HepG2 (cell line): Measurements from ENCODE around the gene CUL4A. TPM values are rescaled to one million over a fixed set of nuclear protein-coding genes. Genes with fewer than 3 reads are reported as not detected.

ENCODE experiments used
- ARNTL ChIP-seq: sonication (generic); formaldehyde crosslinking; IDR thresholded peaks from 2 replicates; pipeline ENCODE4 v1.4.0; 2020; ENCODE audit warnings: mild to moderate bottlenecking, missing genetic modification reagents
- CENPX ChIP-seq: sonication (generic); formaldehyde crosslinking; IDR thresholded peaks from 2 replicates; pipeline ENCODE4 v1.9.0; 2021; ENCODE audit warnings: mild to moderate bottlenecking, missing genetic modification reagents, moderate library complexity
- HNF1B ChIP-seq: sonication (generic); formaldehyde crosslinking; IDR thresholded peaks from 2 replicates; pipeline ENCODE4 v1.5.1; 2020; ENCODE audit warnings: mild to moderate bottlenecking, moderate library complexity, missing genetic modification reagents
- HOMEZ ChIP-seq: IDR thresholded peaks from 2 replicates; pipeline ENCODE4 v1.6.1; 2016; ENCODE audit warnings: low read depth
- KDM6A ChIP-seq: IDR thresholded peaks from 2 replicates; pipeline ENCODE4 v1.6.1; 2016; ENCODE audit warnings: low read depth
- MAFF ChIP-seq: IDR thresholded peaks from 2 replicates; pipeline ENCODE4 v1.6.1; 2011; ENCODE audit warnings: low read depth, low read length, improper control_type of control experiment
- MED13 ChIP-seq: sonication (generic); formaldehyde crosslinking; IDR thresholded peaks from 2 replicates; pipeline ENCODE4 v1.5.0; 2020; ENCODE audit warnings: missing genetic modification reagents
- MEIS2 ChIP-seq: sonication (generic); formaldehyde crosslinking; IDR thresholded peaks from 2 replicates; pipeline ENCODE4 v1.9.0; 2021; ENCODE audit warnings: mild to moderate bottlenecking, missing genetic modification reagents
- NFIB ChIP-seq: sonication (generic); formaldehyde crosslinking; IDR thresholded peaks from 2 replicates; pipeline ENCODE4 v1.9.0; 2021; ENCODE audit warnings: missing genetic modification reagents, mild to moderate bottlenecking, borderline replicate concordance
- SCMH1 ChIP-seq: sonication (generic); formaldehyde crosslinking; IDR thresholded peaks from 2 replicates; pipeline ENCODE4 v1.9.0; 2021; ENCODE audit warnings: missing genetic modification reagents, mild to moderate bottlenecking, borderline replicate concordance
- SMYD3 ChIP-seq: sonication (generic); formaldehyde crosslinking; IDR thresholded peaks from 2 replicates; pipeline ENCODE4 v1.8.1; 2023; ENCODE audit warnings: mild to moderate bottlenecking, missing genetic modification reagents
- SNAI1 ChIP-seq: sonication (generic); formaldehyde crosslinking; IDR thresholded peaks from 2 replicates; pipeline ENCODE4 v1.5.0; 2020; ENCODE audit warnings: mild to moderate bottlenecking, missing genetic modification reagents, borderline replicate concordance
- SRSF1 ChIP-seq: fragments of 200-400 bp; formaldehyde crosslinking; optimal IDR thresholded peaks from 2 replicates; pipeline ENCODE3; 2017; ENCODE audit warnings: mild to moderate bottlenecking, low read depth, low read length, moderate library complexity
- ZFP82 ChIP-seq: sonication (generic); formaldehyde crosslinking; IDR thresholded peaks from 2 replicates; pipeline ENCODE4 v1.5.1; 2020; ENCODE audit warnings: mild to moderate bottlenecking, missing genetic modification reagents, borderline replicate concordance
- ZNF3 ChIP-seq: IDR thresholded peaks from 2 replicates; pipeline ENCODE4 v1.7.0; 2017; ENCODE audit warnings: inconsistent platforms
- ZNF326 ChIP-seq: sonication (generic); formaldehyde crosslinking; IDR thresholded peaks from 2 replicates; pipeline ENCODE4 v1.4.0; 2020; ENCODE audit warnings: missing genetic modification reagents, borderline replicate concordance
- ZNF652 ChIP-seq: IDR thresholded peaks from 2 replicates; pipeline ENCODE4 v1.6.1; 2016; ENCODE audit warnings: low read depth, borderline replicate concordance
- ZNF839 ChIP-seq: sonication (generic); formaldehyde crosslinking; IDR thresholded peaks from 2 replicates; pipeline ENCODE4 v1.4.0; 2020; ENCODE audit warnings: missing genetic modification reagents, mild to moderate bottlenecking, borderline replicate concordance
- ZSCAN9 ChIP-seq: IDR thresholded peaks from 2 replicates; pipeline ENCODE4 v1.6.1; 2016; ENCODE audit warnings: borderline replicate concordance
- ZUFSP ChIP-seq: sonication (generic); formaldehyde crosslinking; IDR thresholded peaks from 2 replicates; pipeline ENCODE4 v1.9.0; 2021; ENCODE audit warnings: missing genetic modification reagents, mild to moderate bottlenecking, borderline replicate concordance
- polyA plus RNA-seq, 8 experiments: library from polyadenylated mRNA; depleted of rRNA in 3 of 8; stranded (reverse) in 7 of 8; unstranded in 1 of 8; fragments of >200 nt; fragmentation: Illumina TruSeq in 4 of 8; extraction: Trizol in 4 of 8; gene quantifications; 2 replicates each; pipeline versions ENCODE4 v1.2.1 to v1.2.3, GENCODE V29; 2011 to 2016; ENCODE audit warnings: low read depth in 4 of 8, missing spikeins in 1 of 8, mixed read lengths in 1 of 8; ENCODE audit not compliant: insufficient read depth in 1 of 8
- total RNA-seq, 5 experiments: library from RNA; depleted of rRNA; stranded (reverse); fragments of >200 nt; fragmentation: Illumina TruSeq; extraction: Trizol; gene quantifications; 2 replicates each; pipeline ENCODE4 v1.2.3, GENCODE V29; 2016; ENCODE audit warnings: low read depth in 1 of 5
- TF ChIP-seq, protein P1 (sequence below): sonication (generic); formaldehyde crosslinking; IDR thresholded peaks from 2 replicates; pipeline ENCODE4 v1.5.0; 2020; ENCODE audit warnings: mild to moderate bottlenecking, missing genetic modification reagents, borderline replicate concordance

The CUL4A gene
- total and polyA plus RNA-seq, 2 of the 13 experiments (the other 11 are each of a cell fraction or from before 2014, with no cell fraction given): 51.2 to 75.3 TPM

- TF ChIP-seq, protein P1, sequence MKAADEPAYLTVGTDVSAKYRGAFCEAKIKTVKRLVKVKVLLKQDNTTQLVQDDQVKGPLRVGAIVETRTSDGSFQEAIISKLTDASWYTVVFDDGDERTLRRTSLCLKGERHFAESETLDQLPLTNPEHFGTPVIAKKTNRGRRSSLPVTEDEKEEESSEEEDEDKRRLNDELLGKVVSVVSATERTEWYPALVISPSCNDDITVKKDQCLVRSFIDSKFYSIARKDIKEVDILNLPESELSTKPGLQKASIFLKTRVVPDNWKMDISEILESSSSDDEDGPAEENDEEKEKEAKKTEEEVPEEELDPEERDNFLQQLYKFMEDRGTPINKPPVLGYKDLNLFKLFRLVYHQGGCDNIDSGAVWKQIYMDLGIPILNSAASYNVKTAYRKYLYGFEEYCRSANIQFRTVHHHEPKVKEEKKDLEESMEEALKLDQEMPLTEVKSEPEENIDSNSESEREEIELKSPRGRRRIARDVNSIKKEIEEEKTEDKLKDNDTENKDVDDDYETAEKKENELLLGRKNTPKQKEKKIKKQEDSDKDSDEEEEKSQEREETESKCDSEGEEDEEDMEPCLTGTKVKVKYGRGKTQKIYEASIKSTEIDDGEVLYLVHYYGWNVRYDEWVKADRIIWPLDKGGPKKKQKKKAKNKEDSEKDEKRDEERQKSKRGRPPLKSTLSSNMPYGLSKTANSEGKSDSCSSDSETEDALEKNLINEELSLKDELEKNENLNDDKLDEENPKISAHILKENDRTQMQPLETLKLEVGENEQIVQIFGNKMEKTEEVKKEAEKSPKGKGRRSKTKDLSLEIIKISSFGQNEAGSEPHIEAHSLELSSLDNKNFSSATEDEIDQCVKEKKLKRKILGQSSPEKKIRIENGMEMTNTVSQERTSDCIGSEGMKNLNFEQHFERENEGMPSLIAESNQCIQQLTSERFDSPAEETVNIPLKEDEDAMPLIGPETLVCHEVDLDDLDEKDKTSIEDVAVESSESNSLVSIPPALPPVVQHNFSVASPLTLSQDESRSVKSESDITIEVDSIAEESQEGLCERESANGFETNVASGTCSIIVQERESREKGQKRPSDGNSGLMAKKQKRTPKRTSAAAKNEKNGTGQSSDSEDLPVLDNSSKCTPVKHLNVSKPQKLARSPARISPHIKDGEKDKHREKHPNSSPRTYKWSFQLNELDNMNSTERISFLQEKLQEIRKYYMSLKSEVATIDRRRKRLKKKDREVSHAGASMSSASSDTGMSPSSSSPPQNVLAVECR (CRISPR knock-in tag): peak; percentile 99
- no peak for TF ChIP-seq CENPX (CRISPR knock-in tag)
- no peak for TF ChIP-seq ZNF326 (CRISPR knock-in tag)
- TF ChIP-seq ZNF3 (CRISPR knock-in tag): no peak
- peak; percentile 78; the same call in 1 of the 2 replicates for TF ChIP-seq SNAI1 (CRISPR knock-in tag)
- TF ChIP-seq SCMH1 (CRISPR knock-in tag): no peak
- TF ChIP-seq ZFP82 (CRISPR knock-in tag): peak; percentile 17; the same call in 1 of the 2 replicates
- TF ChIP-seq SRSF1: no peak
- no peak; the same call in 1 of the 2 replicates for TF ChIP-seq ZNF652 (CRISPR knock-in tag)
- TF ChIP-seq MAFF: no peak
- no peak; the same call in 1 of the 2 replicates for TF ChIP-seq KDM6A (CRISPR knock-in tag)
- TF ChIP-seq HOMEZ (CRISPR knock-in tag): peak; percentile 48; the same call in 1 of the 2 replicates
- peak; percentile 62; the same call in 1 of the 2 replicates for TF ChIP-seq SMYD3 (CRISPR knock-in tag)
- no peak for TF ChIP-seq ZUFSP (CRISPR knock-in tag)
- TF ChIP-seq NFIB (CRISPR knock-in tag): peak; percentile 96
- peak; percentile 75; the same call in 1 of the 2 replicates for TF ChIP-seq ZSCAN9
- peak; percentile 100 for TF ChIP-seq ARNTL (CRISPR knock-in tag)
- TF ChIP-seq MEIS2: peak; percentile 83; the same call in 1 of the 2 replicates
- peak; percentile 84 for TF ChIP-seq HNF1B (CRISPR knock-in tag)
- TF ChIP-seq ZNF839 (CRISPR knock-in tag): peak; percentile 53; the same call in 1 of the 2 replicates
- TF ChIP-seq MED13 (CRISPR knock-in tag): peak; percentile 39; the same call in 1 of the 2 replicates
Measured at GRCh38 chr13:113296823-113297369, 87.5 kb downstream of the CUL4A start, which contains the start of gene LAMP1 (continued).
